DND-41 (cell line): ENCODE results near the gene MAB21L4.

Source experiments
- ATAC-seq: fragments of 200-7000 bp; cut with Tn5 transposase; 3 replicates; pipeline ENCODE4 v1.9.1; 2021; ENCODE audit warnings: low read depth; ENCODE audit not compliant: insufficient read depth
- DNase-seq: peaks from one replicate; pipeline ENCODE4 v3.0.0-alpha.2; 2020
- H2AFZ ChIP-seq: 2 replicates; pipeline ENCODE4 v1.6.0; 2012; ENCODE audit warnings: low read depth, low read length
- H3K27ac ChIP-seq: 2 replicates; pipeline ENCODE4 v1.5.1; 2012; ENCODE audit warnings: low read length, inconsistent platforms
- H3K27me3 ChIP-seq: fragments of 200-600 bp; sonication (generic); 2 replicates; pipeline ENCODE4 v1.6.0; 2012; ENCODE audit warnings: low read length, mild to moderate bottlenecking, inconsistent platforms; ENCODE audit not compliant: insufficient read depth, poor library complexity
- H3K36me3 ChIP-seq: 2 replicates; pipeline ENCODE4 v1.5.1; 2012; ENCODE audit warnings: low read length, inconsistent platforms; ENCODE audit not compliant: insufficient read depth
- H3K4me1 ChIP-seq: 2 replicates; pipeline ENCODE4 v1.5.1; 2012; ENCODE audit warnings: mild to moderate bottlenecking, low read length; ENCODE audit not compliant: insufficient read depth
- H3K4me2 ChIP-seq: 2 replicates; pipeline ENCODE4 v1.6.0; 2012; ENCODE audit warnings: mild to moderate bottlenecking, moderate library complexity, low read length, inconsistent platforms; ENCODE audit not compliant: insufficient read depth
- H3K4me3 ChIP-seq, 2 experiments: fragments of 200-600 bp in 1 of 2; shearing (Covaris generic) in 1 of 2; 2 replicates each; pipeline ENCODE4 v1.5.1; 2012 to 2016; ENCODE audit warnings: inconsistent platforms in 2 of 2, low read length in 2 of 2, mild to moderate bottlenecking in 2 of 2, low read depth in 1 of 2, moderate library complexity in 1 of 2
- H3K79me2 ChIP-seq: 2 replicates; pipeline ENCODE4 v1.6.0; 2012; ENCODE audit warnings: low read length, inconsistent platforms; ENCODE audit not compliant: insufficient read depth
- H3K9ac ChIP-seq: 2 replicates; pipeline ENCODE4 v1.6.0; 2012; ENCODE audit warnings: low read depth, mild to moderate bottlenecking, inconsistent platforms, low read length, moderate library complexity
- H3K9me3 ChIP-seq: 2 replicates; pipeline ENCODE4 v1.5.1; 2012; ENCODE audit warnings: low read length, moderate library complexity, mild to moderate bottlenecking, inconsistent platforms; ENCODE audit not compliant: insufficient read depth, severe bottlenecking
- H4K20me1 ChIP-seq: 2 replicates; pipeline ENCODE4 v1.6.0; 2012; ENCODE audit warnings: low read length; ENCODE audit not compliant: insufficient read depth
- CTCF ChIP-seq: IDR thresholded peaks from 2 replicates; pipeline ENCODE4 v1.5.1; 2012; ENCODE audit warnings: borderline replicate concordance, low read length, moderate library complexity, mild to moderate bottlenecking; ENCODE audit not compliant: poor library complexity, severe bottlenecking; ENCODE audit errors: extremely low read depth
- EZH2 ChIP-seq: IDR thresholded peaks from 3 replicates; pipeline ENCODE4 v1.6.1; 2012; ENCODE audit warnings: borderline replicate concordance, low read depth, mild to moderate bottlenecking, moderate library complexity, low read length, inconsistent platforms; ENCODE audit not compliant: severe bottlenecking

The MAB21L4 gene

GRCh38 chr2:240913810-240914644 is 18.1 kb upstream of the MAB21L4 start:
- H2AFZ ChIP-seq, result no peak overlapping the region
- H3K27ac ChIP-seq, result no peak overlapping the region
- H3K4me1 ChIP-seq, result no peaks in the 10 kb centered on the region
- H3K79me2 ChIP-seq, result no peaks in the 10 kb centered on the region
- no peak overlapping the region for H3K4me2 ChIP-seq
- H4K20me1 ChIP-seq, result no peaks in the 10 kb centered on the region
- TF ChIP-seq CTCF (peak; percentile 91), EZH2 (no peak)
- peak; percentile 83 for ATAC-seq
- peak; percentile 63 for DNase-seq
- H3K9ac ChIP-seq, result no peak overlapping the region
- no peak overlapping the region for H3K4me3 ChIP-seq
- peaks cover 5% of the 10 kb centered on the region for H3K27me3 ChIP-seq
- no peaks in the 10 kb centered on the region for H3K9me3 ChIP-seq
- H3K36me3 ChIP-seq, result no peaks in the 10 kb centered on the region

- DNase-seq, result no peak
- Histone ChIP-seq H3K79me2 (no peaks in the 10 kb centered on the region), H3K27ac (no peak overlapping the region), H3K4me1 (no peaks in the 10 kb centered on the region), H3K4me2 (no peak overlapping the region), H3K27me3 (peaks cover 5% of the 10 kb centered on the region), H3K9me3 (no peaks in the 10 kb centered on the region), H3K4me3 (no peak overlapping the region), H3K36me3 (no peaks in the 10 kb centered on the region), H4K20me1 (no peaks in the 10 kb centered on the region), H2AFZ (no peak overlapping the region), H3K9ac (no peak overlapping the region)
- TF ChIP-seq CTCF (no peak), EZH2 (no peak)
- no peak for ATAC-seq
Observed at GRCh38 chr2:240912878-240913809, 17.2 kb upstream of the MAB21L4 start.

GRCh38 chr2:240911641-240912265 is 15.8 kb upstream of the MAB21L4 start:
- no peak for TF ChIP-seq CTCF
- TF ChIP-seq EZH2, result no peak

More at GRCh38 chr2:240911641-240912265, 15.8 kb upstream of the MAB21L4 start:
- no peak overlapping the region for H3K9ac ChIP-seq
- H3K27ac ChIP-seq, result no peak overlapping the region
- H3K9me3 ChIP-seq, result no peaks in the 10 kb centered on the region
- no peaks in the 10 kb centered on the region for H3K79me2 ChIP-seq
- no peaks in the 10 kb centered on the region for H4K20me1 ChIP-seq
- H3K4me2 ChIP-seq, result no peak overlapping the region
- H3K27me3 ChIP-seq, result peaks cover 5% of the 10 kb centered on the region
- H3K4me1 ChIP-seq, result no peaks in the 10 kb centered on the region
- H3K4me3 ChIP-seq, result no peak overlapping the region
- no peak overlapping the region for H2AFZ ChIP-seq
- DNase-seq, result no peak
- no peak for ATAC-seq
- H3K36me3 ChIP-seq, result no peaks in the 10 kb centered on the region
